Measurements from ENCODE around the gene TPRN. TPM values are rescaled to one million over a fixed set of nuclear protein-coding genes. Genes with fewer than 3 reads are reported as not detected.

The TPRN gene
- total and polyA plus RNA-seq, 2 of the 4 experiments (the other 2 are of a cell fraction) = 1.8 to 5.3 TPM

GRCh38 chr9:137243626-137244485, 43.3 kb upstream of the TPRN start:
- peaks cover 8% of the 10 kb centered on the region; the same call in 1 of the 2 replicates for H3K4me1 ChIP-seq (ENCODE audit: control insufficient read depth, insufficient read depth, low read length)
- H3K9me3 ChIP-seq (ENCODE audit: control insufficient read depth, insufficient read depth, low read length) = no peaks in the 10 kb centered on the region
- H3K27ac ChIP-seq (ENCODE audit: insufficient read depth, low read length) = no peak overlapping the region
- intact Hi-C loops (cut with micrococcal nuclease) (no loop called here), dilution Hi-C loops (cut with HindIII; ENCODE audit: low sequenced_read_pairs, unreplicated experiment) (no loop called here), in situ Hi-C loops (cut with MboI; ENCODE audit: low sequenced_read_pairs) (no loop called here)
- H2AK9ac ChIP-seq (replicated peaks; ENCODE audit: low read depth, low read length, poor library complexity) = peak overlapping the region; percentile 81
- H3K18ac ChIP-seq (ENCODE audit: low read depth, low read length) = no peak overlapping the region
- H4K91ac ChIP-seq (ENCODE audit: insufficient read depth, low read depth, low read length) = no peak overlapping the region
- ATAC-seq (ENCODE audit: low read depth) = no peak
- no TSS peak for BruUV-seq (replicated peaks)
- CTCF ChIA-PET = no interaction called here
- H2BK20ac ChIP-seq (ENCODE audit: low read depth, low read length) = no peak overlapping the region
- no peaks in the 10 kb centered on the region for H3K27me3 ChIP-seq (ENCODE audit: control insufficient read depth, insufficient read depth, low read length)
- no peak overlapping the region for H3K9ac ChIP-seq (ENCODE audit: low read depth, low read length)
- TF ChIP-seq FOS (IDR thresholded peaks at IDR 0.05; ENCODE audit: low read depth, low read length) (no peak), POLR2A (IDR thresholded peaks at IDR 0.05; ENCODE audit: low read depth, low read length) (no peak), RAD21 (IDR thresholded peaks at IDR 0.05; ENCODE audit: low read length) (no peak), CEBPB (IDR thresholded peaks at IDR 0.05; ENCODE audit: low read depth, low read length) (no peak), RFX5 (IDR thresholded peaks at IDR 0.05; ENCODE audit: low read depth, low read length) (no peak), BHLHE40 (IDR thresholded peaks at IDR 0.05; ENCODE audit: low read depth, low read length) (no peak), MAFK (IDR thresholded peaks at IDR 0.05; ENCODE audit: low read depth, low read length) (no peak), SMC3 (IDR thresholded peaks at IDR 0.05; ENCODE audit: low read depth, low read length) (no peak), MXI1 (IDR thresholded peaks at IDR 0.05; ENCODE audit: borderline replicate concordance, low read depth, low read length) (no peak), CHD1 (IDR thresholded peaks at IDR 0.05; ENCODE audit: low read depth, low read length) (no peak), RCOR1 (IDR thresholded peaks at IDR 0.05; ENCODE audit: insufficient replicate concordance, low read length) (no peak), USF2 (IDR thresholded peaks at IDR 0.05; ENCODE audit: low read depth, low read length) (no peak; the same call in 1 of the 2 replicates)
- TF ChIP-seq, protein P1, sequence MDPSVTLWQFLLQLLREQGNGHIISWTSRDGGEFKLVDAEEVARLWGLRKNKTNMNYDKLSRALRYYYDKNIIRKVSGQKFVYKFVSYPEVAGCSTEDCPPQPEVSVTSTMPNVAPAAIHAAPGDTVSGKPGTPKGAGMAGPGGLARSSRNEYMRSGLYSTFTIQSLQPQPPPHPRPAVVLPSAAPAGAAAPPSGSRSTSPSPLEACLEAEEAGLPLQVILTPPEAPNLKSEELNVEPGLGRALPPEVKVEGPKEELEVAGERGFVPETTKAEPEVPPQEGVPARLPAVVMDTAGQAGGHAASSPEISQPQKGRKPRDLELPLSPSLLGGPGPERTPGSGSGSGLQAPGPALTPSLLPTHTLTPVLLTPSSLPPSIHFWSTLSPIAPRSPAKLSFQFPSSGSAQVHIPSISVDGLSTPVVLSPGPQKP (IDR thresholded peaks at IDR 0.05; ENCODE audit: borderline replicate concordance, low read depth, low read length) = no peak
- no peak overlapping the region for H3K4me3 ChIP-seq (ENCODE audit: insufficient read depth, low read depth, low read length)
- H3K79me1 ChIP-seq (ENCODE audit: low read depth in 1 of 2, low read length in 2 of 2) = peaks cover 3 to 31% of the 10 kb centered on the region in 2 experiments; a peak in 3 of 4 replicates
- no peak overlapping the region for H3K14ac ChIP-seq (replicated peaks; ENCODE audit: low read depth, low read length)
- no peak overlapping the region for H2BK120ac ChIP-seq (ENCODE audit: low read depth, low read length)
- H3K4me2 ChIP-seq (ENCODE audit: low read depth, low read length) = no peak overlapping the region
- H3K23ac ChIP-seq (ENCODE audit: low read depth, low read length) = peak overlapping the region; percentile 64; the same call in 1 of the 2 replicates
- peaks cover 4% of the 10 kb centered on the region for H3K9me1 ChIP-seq (ENCODE audit: insufficient read depth, low read length)
- WGBS, 2 experiments (ENCODE audit: extremely low coverage in 2 of 2, insufficient read length in 1 of 2) = 52% methylated on average over 6 of the region's 15 CpGs; no CpG with 5 or more reads in 1 of the 2 experiments
- H3K56ac ChIP-seq (ENCODE audit: extremely low read depth, insufficient read depth, low read length) = no peak overlapping the region
- H2BK15ac ChIP-seq (ENCODE audit: low read depth, low read length) = no peak overlapping the region
- no peak overlapping the region; a peak in 1 of 4 replicates for H4K8ac ChIP-seq (ENCODE audit: low read depth in 2 of 2, low read length in 2 of 2)
- DNase-seq = no peak
- H2BK5ac ChIP-seq (ENCODE audit: low read depth, low read length, poor library complexity, severe bottlenecking) = no peak overlapping the region
- H2AK5ac ChIP-seq (ENCODE audit: low read depth, low read length) = 0 out of 2 replicates have a peak overlapping the region, but pooled peaks have one; percentile 3
- no peak overlapping the region for H4K5ac ChIP-seq (ENCODE audit: low read depth, low read length)
- no peak overlapping the region; the same call in 1 of the 2 replicates for H3K4ac ChIP-seq (ENCODE audit: low read depth, low read length)
- POLR2A ChIA-PET (ENCODE audit: unreplicated experiment) = interaction anchor here (1.9 kb wide), 1 partner anchor 11 kb away, joined by 9 read pairs; the partner anchor contains the start of gene NELFB
- peaks cover 19% of the 10 kb centered on the region for H3K36me3 ChIP-seq (ENCODE audit: control insufficient read depth, insufficient read depth, low read length)
- peaks cover 33% of the 10 kb centered on the region for H4K20me1 ChIP-seq (ENCODE audit: insufficient read depth, low read length)
- peak overlapping the region; percentile 32 for H2AFZ ChIP-seq (replicated peaks; ENCODE audit: low read length, poor library complexity)
